Upper lobe of left lung (tissue), 4 donors: ENCODE results near the gene UBE2J2.
"Not testable (repeated sequence)": the region's sequence is repeated elsewhere in the genome, so short reads cannot be mapped to it uniquely, and the experiment has no call there.

Experiments
- POLR2A ChIP-seq, 4 donors: fragments of 450-650 bp; IDR thresholded peaks; one replicate each; pipeline ENCODE4 v1.5.1; 2016 to 2017; ENCODE audit warnings: antibody characterized with exemption in 4 of 4, mild to moderate bottlenecking in 2 of 4
- TF ChIP-seq, protein P1 (sequence below), 6 experiments: fragments of 450-650 bp in 4 of 6; fragments of 200-600 bp in 2 of 6; sonication (generic) in 2 of 6; IDR thresholded peaks; one replicate each; pipeline ENCODE4 v1.5.1; 2016 to 2019; ENCODE audit warnings: antibody characterized with exemption in 6 of 6

DNA sequence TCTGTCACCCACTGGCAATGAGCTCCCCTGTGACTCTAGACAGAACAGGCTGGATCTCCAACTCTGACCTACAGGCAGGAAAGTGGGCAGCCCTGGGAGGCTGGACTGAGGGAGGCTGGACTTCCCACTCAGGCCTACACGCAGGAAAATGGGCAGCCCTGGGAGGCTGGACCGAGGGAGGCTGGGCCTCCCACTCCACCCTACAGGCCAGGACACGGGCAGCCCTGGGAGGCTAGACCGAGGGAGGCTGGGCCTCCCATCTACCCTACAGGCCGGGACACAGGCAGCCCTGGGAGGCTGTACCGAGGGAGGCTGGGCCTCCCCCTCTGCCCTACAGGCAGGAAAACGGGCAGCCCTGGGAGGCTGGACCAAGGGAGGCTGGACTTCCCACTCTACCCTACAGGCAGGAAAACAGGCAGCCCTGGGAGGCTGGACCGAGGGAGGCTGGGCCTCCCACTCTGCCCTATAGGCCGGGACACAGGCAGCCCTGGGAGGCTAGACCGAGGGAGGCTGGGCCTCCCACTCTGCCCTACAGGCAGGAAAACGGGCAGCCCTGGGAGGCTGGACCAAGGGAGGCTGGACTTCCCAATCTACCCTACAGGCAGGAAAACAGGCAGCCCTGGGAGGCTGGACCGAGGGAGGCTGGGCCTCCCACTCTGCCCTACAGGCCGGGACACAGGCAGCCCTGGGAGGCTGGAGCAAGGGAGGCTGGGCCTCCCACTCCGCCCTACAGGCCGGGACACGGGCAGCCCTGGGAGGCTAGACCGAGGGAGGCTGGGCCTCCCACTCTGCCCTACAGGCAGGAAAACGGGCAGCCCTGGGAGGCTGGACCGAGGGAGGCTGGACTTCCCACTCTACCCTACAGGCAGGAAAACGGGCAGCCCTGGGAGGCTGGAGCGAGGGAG is 25.4 kb downstream of the UBE2J2 start:
- not testable (repeated sequence) for TF ChIP-seq POLR2A (IDR thresholded peaks at IDR 0.05)
- TF ChIP-seq, protein P1, sequence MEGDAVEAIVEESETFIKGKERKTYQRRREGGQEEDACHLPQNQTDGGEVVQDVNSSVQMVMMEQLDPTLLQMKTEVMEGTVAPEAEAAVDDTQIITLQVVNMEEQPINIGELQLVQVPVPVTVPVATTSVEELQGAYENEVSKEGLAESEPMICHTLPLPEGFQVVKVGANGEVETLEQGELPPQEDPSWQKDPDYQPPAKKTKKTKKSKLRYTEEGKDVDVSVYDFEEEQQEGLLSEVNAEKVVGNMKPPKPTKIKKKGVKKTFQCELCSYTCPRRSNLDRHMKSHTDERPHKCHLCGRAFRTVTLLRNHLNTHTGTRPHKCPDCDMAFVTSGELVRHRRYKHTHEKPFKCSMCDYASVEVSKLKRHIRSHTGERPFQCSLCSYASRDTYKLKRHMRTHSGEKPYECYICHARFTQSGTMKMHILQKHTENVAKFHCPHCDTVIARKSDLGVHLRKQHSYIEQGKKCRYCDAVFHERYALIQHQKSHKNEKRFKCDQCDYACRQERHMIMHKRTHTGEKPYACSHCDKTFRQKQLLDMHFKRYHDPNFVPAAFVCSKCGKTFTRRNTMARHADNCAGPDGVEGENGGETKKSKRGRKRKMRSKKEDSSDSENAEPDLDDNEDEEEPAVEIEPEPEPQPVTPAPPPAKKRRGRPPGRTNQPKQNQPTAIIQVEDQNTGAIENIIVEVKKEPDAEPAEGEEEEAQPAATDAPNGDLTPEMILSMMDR (IDR thresholded peaks at IDR 0.05): not testable (repeated sequence)
